KOPT-K1 (cell line): ENCODE data around the gene CA6.
A peak's percentile ranks its signal among the peaks of the same experiment; 100 is the strongest.
"Not testable (repeated sequence)": the region's sequence is repeated elsewhere in the genome, so short reads cannot be mapped to it uniquely, and the experiment has no call there.

Experiments
- H3K27ac ChIP-seq: fragments of 200-600 bp; sonication (generic); 2 replicates; pipeline ENCODE4 v1.5.1; 2016; ENCODE audit warnings: antibody characterized with exemption, mild to moderate bottlenecking, low read depth, low read length; ENCODE audit not compliant: poor library complexity, severe bottlenecking
- H3K36me3 ChIP-seq: fragments of 200-600 bp; sonication (generic); 2 replicates; pipeline ENCODE4 v1.5.1; 2017; ENCODE audit warnings: antibody characterized with exemption, mild to moderate bottlenecking, low read length, moderate library complexity; ENCODE audit not compliant: insufficient read depth
- H3K9me3 ChIP-seq: fragments of 200-600 bp; sonication (generic); 2 replicates; pipeline ENCODE4 v1.5.1; 2017; ENCODE audit warnings: antibody characterized with exemption, low read length, mild to moderate bottlenecking; ENCODE audit not compliant: insufficient read depth, poor library complexity, severe bottlenecking

The CA6 gene

DNA sequence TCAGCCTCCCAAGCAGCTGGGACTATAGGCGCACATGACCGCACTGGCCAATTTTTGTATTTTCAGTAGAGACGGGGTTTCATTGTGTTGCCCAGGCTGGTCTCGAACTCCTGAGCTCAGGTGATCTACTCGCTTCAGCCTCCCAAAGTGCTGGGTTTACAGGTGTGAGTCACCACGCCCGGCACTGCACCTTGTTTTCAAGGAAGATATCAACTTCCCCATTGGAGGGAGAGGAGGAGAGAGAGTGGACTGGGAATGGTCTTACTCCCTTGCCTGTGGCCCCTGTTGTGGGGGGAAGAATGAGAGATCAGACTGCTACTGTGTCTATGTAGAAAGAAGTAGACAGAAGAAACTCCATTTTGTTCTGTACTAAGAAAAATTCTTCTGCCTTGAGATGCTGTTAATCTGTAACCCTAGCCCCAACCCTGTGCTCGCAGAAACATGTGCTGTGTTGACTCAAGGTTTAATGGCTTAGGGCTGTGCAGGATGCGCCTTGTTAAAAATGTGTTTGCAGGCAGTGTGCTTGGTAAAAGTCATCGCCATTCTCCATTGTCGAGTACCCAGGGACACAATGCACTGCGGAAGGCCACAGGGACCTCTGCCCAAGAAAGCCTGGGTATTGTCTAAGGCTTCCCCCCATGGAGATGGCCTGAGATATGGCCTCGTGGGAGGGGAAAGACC, 56.0 kb downstream of the CA6 start:
- not testable (repeated sequence) for H3K27ac ChIP-seq, H3K9me3 ChIP-seq, H3K36me3 ChIP-seq

DNA sequence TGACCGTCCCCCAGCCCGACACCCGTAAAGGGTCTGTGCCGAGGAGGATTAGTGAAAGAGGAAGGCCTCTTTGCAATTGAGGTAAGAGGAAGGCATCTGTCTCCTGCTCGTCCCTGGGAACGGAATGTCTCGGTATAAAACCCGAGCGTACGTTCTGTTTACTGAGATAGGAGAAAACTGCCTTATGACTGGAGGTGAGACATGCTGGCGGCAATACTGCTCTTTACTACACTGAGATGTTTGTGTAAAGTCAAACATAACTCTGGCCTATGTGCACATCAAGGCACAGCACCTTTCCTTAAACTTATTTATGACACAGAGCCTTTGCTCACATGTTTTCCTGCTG, 56.5 kb downstream of the CA6 start:
- not testable (repeated sequence) for H3K9me3 ChIP-seq, H3K27ac ChIP-seq, H3K36me3 ChIP-seq

DNA sequence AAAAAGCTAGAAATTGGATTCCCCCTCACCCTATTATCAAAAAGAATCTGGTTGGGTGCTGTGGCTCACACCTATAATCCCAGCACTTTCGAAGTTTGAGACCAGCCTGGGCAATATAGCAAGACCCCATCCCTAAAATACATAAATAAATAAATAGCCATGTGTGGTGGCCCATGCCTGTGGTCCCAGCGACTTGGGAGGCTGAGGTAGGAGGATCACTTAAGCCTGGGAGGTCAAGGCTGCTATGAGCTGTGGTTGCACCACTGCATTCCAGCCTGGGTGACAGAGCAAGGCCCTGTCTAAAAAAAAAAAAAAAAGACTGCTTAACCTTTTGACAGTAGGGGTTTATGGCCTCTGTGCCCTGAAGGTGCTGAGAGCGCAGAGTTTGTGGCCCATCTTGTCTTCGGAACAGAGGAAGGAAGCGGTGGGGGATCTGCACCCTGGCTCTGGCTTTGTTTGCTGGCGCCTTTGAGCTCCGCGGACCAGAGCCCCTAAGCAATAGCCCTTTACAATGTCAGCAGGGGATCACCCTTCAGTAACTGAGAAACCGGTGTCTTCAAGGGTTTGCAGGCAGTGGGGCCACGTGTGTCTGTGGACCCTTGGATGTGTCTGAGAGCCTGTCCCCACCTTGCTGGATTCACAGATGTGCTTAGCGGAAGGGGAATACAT, 58.5 kb downstream of the CA6 start:
- Histone ChIP-seq H3K27ac (peak overlapping the region; percentile 27), H3K36me3 (no peaks in the 10 kb centered on the region), H3K9me3 (no peaks in the 10 kb centered on the region)

DNA sequence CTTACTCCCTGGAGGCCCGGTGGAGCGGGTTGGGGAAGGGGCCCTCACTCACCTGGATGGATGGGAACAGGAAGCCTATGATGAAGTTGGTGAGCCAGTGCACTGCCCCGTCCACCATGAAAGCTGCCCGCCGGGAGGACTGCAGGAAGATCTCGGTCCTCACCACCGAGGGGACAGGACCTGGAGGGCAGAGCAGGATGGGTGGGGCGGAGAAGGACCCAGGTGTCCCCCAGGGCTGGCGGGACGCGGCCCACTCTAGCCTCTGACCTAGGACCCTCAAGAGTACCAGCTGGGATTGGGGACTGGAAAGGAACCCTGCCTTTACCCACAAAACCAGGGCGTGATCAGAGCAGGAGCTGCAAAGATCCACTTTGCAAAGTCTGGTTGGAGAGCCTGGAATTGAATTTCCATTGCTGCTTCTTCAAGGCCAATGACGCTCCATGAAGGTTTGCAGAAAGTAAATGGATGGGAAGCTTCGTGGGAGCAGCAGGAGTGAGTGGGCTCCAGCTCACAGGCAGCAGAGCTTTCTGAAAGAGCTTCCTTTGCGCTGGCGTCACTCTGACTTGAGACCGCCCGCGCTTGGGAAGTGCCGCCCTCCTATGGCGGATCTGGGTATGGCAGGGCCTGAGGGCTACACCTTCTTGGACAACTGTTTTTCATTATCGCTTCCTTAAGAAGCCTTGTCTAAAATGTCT, 59.2 kb downstream of the CA6 start:
- Histone ChIP-seq H3K36me3 (no peaks in the 10 kb centered on the region), H3K9me3 (no peaks in the 10 kb centered on the region), H3K27ac (peak overlapping the region; percentile 27)

DNA sequence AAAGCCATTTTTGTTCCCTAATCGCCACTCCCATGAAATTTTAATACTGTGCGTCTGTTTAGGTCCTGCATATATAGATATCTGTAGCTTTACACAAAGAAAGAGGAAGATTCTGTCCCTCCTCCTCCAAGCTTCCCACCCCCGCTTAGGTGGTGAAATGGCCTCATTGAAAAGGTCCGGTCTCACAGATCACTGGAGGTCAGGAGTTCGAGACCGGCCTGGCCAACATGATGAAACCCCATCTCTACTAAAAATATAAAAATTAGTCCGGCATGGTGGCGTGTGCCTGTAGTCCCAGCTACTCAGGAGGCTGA, 59.7 kb downstream of the CA6 start:
- no peaks in the 10 kb centered on the region for H3K9me3 ChIP-seq
- H3K36me3 ChIP-seq: no peaks in the 10 kb centered on the region
- no peak overlapping the region for H3K27ac ChIP-seq

DNA sequence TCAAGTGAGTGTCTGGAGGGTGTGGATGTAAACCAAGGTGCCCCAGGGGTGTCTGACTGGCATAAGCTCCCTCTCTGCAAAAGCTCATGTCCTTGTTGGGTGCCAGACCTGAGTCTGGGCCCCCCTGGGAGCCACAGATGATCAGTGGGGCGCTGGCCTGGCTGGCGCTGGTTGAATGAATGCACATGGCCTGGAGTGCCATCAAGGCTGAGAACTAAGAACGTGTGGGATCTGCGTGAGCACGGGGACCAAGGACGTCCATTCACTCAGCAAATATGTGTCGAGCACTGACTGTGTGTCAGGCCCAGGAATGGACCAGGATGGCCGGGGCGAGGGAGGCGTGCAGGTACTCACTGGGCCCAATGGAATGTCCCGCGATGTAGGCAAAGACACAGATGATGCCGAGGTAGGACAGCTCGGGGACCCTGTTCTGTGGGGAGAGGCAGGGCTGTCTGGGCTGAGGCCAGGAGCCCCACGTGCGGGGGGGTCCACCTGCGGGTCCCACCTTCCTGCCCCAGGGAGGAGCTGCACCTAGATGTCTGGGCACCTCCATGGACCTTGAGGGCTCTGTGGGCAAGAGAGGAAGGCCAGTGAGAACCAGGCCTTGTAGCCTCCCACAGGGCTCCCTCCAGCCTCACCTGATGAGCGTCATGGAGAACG, 61.4 kb downstream of the CA6 start:
- no peak overlapping the region for H3K27ac ChIP-seq
- no peaks in the 10 kb centered on the region for H3K36me3 ChIP-seq

DNA sequence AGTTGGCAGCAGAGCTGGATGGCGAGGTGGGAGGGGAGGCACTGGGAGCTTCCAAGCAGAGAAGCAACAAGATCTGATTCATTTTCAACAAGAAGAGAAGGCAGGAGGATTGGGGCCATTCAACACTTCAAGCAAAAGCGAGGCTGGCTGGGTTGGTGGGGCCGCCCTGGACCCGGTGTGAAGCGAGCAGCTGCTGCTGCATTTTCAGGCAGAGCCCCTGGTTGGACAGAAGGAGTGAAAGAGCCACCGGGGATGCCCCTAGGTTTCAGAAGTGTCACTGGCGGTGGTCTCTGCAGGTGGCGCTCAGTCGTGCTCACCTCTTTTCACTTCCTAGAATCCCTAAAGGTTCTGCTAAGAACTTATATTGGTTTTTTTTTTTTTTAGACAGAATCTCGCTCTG, 62.6 kb downstream of the CA6 start:
- H3K27ac ChIP-seq: no peak overlapping the region
- H3K9me3 ChIP-seq: no peaks in the 10 kb centered on the region
- H3K36me3 ChIP-seq: no peaks in the 10 kb centered on the region

More for the DNA sequence above, 61.4 kb downstream of the CA6 start:
- H3K9me3 ChIP-seq: no peaks in the 10 kb centered on the region

DNA sequence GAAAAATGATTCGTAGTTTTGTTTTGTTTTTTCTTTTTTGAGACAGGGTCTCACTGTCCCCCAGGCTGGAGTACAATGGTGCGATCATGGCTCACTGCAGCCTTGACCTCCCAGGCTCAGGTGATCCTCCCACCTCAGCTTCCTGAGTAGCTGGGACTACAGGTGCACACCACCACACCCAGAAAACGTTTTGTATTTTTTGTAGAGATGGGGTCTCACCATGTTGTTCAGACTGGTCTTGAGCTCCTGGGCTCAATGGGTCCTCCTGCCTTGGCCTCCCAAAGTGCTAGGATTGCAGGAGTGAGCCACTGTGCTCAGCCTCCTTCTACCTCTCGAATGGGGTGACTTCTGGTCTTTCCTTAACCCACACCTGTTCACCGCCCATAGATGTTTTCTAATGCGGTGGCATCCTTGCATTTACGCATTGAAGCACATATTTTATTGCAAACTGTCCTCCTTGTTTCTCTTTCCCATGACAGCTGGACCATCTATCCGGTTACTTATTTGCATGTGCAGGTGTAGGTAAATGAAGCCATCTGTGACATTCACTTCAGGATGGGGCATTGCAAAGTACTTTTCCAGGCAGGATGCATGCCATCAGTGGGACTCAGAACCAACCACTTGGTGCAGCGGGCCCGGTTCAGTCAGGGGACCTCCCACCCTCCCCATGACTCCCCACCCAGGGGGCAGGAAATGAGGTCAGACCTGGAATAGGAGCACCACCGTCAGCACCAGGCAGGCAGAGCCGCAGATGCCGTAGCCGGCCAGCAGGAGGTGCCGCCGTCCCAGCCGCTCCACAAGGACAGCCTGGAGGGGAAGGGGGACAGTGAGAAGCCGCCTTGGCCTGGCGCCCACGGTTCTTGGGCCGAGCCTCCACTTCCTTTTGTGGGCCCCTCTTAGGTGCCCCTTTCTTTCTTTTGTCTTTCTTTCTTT, 64.0 kb downstream of the CA6 start:
- H3K27ac ChIP-seq: no peak overlapping the region
- H3K36me3 ChIP-seq: no peaks in the 10 kb centered on the region
- no peaks in the 10 kb centered on the region for H3K9me3 ChIP-seq

DNA sequence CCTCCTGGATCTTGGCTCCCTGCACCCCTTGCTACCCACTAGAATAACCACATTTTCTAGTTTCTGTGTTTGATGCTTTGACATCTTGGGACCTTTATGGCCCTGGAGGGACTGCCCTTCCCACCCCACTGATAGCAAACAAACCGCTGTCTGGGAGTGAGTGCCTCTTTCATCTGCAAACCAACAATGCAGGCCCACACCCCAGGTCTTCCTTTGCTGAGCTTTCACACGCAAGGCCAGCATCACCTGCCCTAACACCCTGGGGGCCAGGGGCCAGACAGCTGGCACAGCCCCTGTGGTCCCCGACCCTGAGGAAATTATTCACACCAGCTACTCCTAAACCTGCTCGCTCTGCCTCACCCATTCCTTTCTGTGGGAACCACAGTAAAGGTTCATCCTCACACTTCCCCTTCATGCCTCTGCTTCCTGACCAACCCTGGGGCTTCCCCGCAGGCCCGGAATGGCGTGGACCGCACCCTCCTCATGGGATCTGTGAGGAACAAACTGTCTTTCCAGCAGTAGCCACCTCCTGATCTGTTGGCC, 65.2 kb downstream of the CA6 start:
- Histone ChIP-seq H3K27ac (no peak overlapping the region), H3K36me3 (no peaks in the 10 kb centered on the region), H3K9me3 (no peaks in the 10 kb centered on the region)

DNA sequence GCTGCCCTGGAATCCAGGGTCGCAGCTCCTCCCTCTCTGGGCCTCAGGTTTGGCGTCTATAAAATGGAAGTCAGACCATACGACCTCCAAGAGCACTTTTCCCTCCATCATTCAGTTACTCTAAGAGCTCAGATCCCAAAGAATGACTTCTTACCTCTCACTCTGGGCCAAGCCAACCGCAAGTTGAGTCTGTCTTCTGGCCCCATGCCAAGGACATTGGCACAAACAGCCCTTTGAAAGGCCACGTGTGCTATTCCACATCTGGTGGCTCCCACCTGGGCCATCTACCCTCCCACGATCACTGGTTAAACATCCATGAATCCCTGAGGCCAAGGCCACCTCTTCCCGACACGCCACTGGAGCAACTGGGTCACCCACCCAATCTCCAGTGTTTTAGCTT, 68.2 kb downstream of the CA6 start:
- Histone ChIP-seq H3K9me3 (no peaks in the 10 kb centered on the region), H3K36me3 (no peaks in the 10 kb centered on the region)

DNA sequence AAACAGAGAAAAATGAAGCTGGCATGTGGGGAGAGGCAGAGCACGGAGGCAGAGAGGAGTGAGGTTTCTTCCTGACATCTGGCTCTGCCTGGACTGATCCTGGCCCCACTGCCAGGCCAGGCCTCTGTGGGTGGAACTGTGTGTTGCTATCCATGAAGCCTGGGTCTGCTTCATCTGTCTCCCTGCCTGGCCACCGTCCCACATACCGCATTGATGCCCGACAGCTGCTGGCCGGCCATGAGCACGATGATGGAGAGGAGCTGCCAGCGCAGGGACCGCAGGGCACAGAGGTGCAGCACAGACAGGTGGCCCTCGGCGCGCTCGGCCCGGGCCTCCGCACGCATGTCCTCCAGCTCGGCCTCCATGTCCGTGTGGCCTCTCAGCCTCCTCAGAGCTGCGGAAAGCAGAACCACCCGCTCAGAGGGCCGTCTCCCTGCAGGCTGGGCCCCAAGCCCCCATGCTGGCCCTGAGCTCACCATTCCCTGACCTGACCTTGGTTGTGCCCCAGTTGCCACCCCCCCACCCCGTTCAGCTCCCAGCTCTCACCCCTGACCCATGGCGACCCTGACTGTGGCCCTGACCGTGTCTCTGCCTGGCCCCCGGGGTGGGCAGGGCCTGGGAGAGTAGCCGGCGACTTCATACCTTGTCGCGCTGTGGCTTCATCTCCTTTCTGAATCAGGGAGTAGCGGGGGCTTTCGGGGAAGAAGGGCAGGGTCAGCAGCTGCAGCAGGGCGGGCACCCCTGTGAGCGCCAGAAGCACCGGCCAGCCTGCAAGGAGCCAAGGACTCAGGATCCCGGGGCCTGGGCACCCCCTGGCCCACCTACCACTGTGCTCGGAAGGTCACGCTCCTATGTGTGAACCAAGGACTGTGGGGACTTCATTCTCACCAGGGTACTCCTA, 69.1 kb downstream of the CA6 start:
- H3K36me3 ChIP-seq: no peaks in the 10 kb centered on the region
- no peaks in the 10 kb centered on the region for H3K9me3 ChIP-seq
- H3K27ac ChIP-seq: no peak overlapping the region

More for the DNA sequence above, 68.2 kb downstream of the CA6 start:
- no peak overlapping the region for H3K27ac ChIP-seq

DNA sequence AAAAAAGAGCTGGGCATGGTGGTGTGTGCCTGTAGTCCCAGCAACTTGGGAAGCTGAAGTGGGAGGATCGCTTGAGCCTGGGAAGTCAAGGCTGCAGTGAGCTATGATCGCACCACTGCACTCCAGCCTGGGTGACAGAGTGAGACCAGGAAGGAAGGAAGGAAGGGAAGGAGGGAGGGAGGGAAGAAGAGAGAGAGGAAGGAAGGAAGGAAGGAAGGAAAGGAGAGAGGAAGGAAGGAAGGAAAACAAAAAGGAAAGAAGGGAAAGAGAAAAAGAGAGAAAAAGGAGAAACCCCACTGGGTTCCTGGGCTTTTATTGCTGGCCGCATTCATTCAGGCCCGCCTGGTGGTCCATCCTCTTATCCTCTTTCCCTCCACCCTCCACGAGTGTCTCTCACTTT, 70.8 kb downstream of the CA6 start:
- Histone ChIP-seq H3K36me3 (no peaks in the 10 kb centered on the region), H3K9me3 (no peaks in the 10 kb centered on the region), H3K27ac (no peak overlapping the region)

DNA sequence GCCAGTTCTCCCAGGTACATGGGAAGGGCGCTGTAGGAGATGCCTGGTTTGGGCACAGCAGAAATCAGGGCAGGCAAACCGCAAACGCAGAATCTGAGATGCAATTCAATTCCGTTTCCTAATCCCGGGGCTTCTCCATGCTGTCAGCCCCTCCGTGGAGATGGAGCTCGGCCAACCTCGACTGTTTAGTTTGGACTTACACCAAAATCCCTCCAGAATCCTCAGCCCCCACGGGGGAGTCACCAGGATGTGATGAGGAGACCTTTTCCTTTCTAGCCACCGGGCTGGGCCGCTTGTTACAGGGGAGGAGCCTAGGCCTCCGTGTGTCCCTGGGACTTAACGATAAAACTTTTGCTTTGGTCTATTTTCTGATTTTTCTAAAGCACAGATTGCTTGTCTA, 72.7 kb downstream of the CA6 start:
- H3K36me3 ChIP-seq: no peaks in the 10 kb centered on the region
- no peak overlapping the region for H3K27ac ChIP-seq
- H3K9me3 ChIP-seq: no peaks in the 10 kb centered on the region

DNA sequence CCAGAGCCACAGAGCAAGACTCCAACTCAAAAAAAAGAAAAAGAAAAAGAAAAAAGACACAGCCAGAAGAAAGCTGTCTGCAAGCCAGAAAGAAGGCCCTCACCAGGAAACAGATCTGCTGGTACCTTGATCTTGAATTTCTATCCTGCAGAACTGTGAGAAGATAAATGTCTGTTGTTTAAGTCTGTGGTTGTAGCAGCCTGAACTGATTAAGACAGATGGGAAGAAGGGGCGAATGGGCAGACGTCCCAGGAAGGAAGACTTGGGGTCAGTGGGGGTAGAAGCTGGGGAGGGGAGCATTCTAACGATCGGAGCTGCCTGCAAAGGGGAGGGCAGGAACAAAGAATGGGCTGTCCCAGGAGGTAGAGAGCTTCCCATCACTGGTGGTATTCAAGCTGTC, 74.2 kb downstream of the CA6 start:
- H3K27ac ChIP-seq: no peak overlapping the region
- H3K9me3 ChIP-seq: no peaks in the 10 kb centered on the region
- H3K36me3 ChIP-seq: no peaks in the 10 kb centered on the region
